ENCODE results near the gene SNX6. TPM values are rescaled to one million over a fixed set of nuclear protein-coding genes. Genes with fewer than 3 reads are reported as not detected.
"Not testable (repeated sequence)": the region's sequence is repeated elsewhere in the genome, so short reads cannot be mapped to it uniquely, and the experiment has no call there.

SNX6 gene
- total RNA-seq, 1 experiment from 2014 or later = 53.9 TPM

DNA sequence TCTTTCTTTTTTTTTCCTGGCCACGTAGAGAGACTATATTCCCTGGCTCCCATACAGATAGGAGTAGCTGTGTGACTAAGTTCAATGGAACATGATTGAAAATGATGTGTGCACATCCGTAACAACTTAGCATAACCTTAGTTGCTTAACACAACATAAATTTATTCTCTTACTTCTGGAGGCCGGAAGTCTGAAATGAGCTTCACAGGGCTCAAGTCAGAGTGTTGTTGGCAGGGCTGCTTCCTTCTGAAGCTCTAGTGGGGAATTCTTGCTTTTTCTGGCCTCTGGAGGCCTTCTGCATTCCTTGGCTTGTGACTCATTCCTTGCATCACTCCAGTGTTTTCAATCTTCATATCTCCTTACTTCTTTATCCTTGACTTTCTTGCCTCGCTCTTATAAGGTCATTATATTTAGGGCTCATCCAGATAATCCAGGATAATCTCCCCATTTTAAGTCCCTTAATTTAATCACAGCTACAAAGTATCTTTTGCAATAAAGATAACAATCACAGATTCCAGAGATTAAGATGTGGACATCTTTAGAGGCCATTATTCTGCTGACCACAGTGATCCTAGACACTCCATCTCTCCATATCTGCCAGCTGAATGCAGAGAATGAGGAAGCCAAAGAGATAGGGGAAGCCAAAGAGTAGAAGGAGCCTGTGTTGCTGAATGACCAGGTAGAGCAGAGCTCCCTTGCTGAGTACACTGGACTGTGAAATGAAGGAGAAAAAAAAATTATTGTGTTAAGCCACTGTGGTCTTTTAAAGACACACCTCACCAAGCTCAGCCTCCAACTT is 21.0 kb upstream of the SNX6 start:
- H3K9me3 ChIP-seq (ENCODE audit: low read length) = no peaks in the 10 kb centered on the region
- intact Hi-C loops (cut with micrococcal nuclease) = no loop called here
- DNase-seq (peak; percentile 88), ATAC-seq (peak; percentile 80)
- H4K20me1 ChIP-seq (ENCODE audit: low read length) = no peaks in the 10 kb centered on the region
- ChIA-PET CTCF (no interaction called here), POLR2A (ENCODE audit: unreplicated experiment) (no interaction called here)
- no peaks in the 10 kb centered on the region for H3K27me3 ChIP-seq (ENCODE audit: low read length)
- TF ChIP-seq, protein P1, sequence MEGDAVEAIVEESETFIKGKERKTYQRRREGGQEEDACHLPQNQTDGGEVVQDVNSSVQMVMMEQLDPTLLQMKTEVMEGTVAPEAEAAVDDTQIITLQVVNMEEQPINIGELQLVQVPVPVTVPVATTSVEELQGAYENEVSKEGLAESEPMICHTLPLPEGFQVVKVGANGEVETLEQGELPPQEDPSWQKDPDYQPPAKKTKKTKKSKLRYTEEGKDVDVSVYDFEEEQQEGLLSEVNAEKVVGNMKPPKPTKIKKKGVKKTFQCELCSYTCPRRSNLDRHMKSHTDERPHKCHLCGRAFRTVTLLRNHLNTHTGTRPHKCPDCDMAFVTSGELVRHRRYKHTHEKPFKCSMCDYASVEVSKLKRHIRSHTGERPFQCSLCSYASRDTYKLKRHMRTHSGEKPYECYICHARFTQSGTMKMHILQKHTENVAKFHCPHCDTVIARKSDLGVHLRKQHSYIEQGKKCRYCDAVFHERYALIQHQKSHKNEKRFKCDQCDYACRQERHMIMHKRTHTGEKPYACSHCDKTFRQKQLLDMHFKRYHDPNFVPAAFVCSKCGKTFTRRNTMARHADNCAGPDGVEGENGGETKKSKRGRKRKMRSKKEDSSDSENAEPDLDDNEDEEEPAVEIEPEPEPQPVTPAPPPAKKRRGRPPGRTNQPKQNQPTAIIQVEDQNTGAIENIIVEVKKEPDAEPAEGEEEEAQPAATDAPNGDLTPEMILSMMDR (conservative IDR thresholded peaks at IDR 0.05; ENCODE audit: low read depth, low read length) = no peak
- TF ChIP-seq EZH2 (IDR thresholded peaks at IDR 0.05; ENCODE audit: low read length, unreplicated experiment) = no peak
- no peak for TF ChIP-seq EZH2phosphoT487 (IDR thresholded peaks at IDR 0.05; ENCODE audit: borderline replicate concordance, low read length)
- no peaks in the 10 kb centered on the region for H3K36me3 ChIP-seq (ENCODE audit: low read depth, low read length)
- H3K4me1 ChIP-seq (ENCODE audit: insufficient read depth, low read length) = peaks cover 25% of the 10 kb centered on the region
- no peaks in the 10 kb centered on the region for H3K79me2 ChIP-seq (ENCODE audit: low read length)
- peak overlapping the region; percentile 24; the same call in 1 of the 2 replicates for H3K27ac ChIP-seq (ENCODE audit: low read length)
- no peak overlapping the region for H3K4me2 ChIP-seq (ENCODE audit: low read length)
- H3K9ac ChIP-seq (ENCODE audit: low read length) = no peak overlapping the region
- H3F3A ChIP-seq (ENCODE audit: low read length, unreplicated experiment) = no peaks in the 10 kb centered on the region
- no peaks in the 10 kb centered on the region for H3K9me2 ChIP-seq (replicated peaks; ENCODE audit: low read length)
- BruUV-seq (replicated peaks) = no TSS peak
- H2AFZ ChIP-seq (ENCODE audit: low read length) = no peak overlapping the region
- no peak overlapping the region for H3K4me3 ChIP-seq (ENCODE audit: low read length)

DNA sequence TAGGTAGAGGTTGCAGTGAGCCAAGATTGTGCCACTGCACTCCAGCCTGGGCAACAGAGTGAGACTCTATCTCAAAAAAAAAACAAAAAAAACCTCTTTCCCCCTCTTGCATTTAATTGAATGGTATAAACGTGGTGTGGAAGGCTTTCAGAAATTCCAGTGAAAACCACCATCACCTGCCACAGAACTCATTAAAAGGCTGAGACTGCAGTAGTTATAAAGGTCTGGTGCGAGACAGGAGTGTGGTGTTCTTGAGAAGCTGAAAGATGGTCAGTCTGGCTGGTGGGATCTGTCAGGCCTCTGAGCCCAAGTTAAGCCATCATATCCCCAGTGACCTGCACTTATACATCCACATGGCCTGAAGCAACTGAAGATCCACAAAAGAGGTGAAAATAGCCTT is 20.1 kb upstream of the SNX6 start:
- H3K9me2 ChIP-seq (replicated peaks; ENCODE audit: low read length); H3K9ac ChIP-seq (ENCODE audit: low read length); intact Hi-C loops (cut with micrococcal nuclease); DNase-seq; CTCF ChIA-PET; H3K79me2 ChIP-seq (ENCODE audit: low read length); H4K20me1 ChIP-seq (ENCODE audit: low read length); H3K4me3 ChIP-seq (ENCODE audit: low read length); POLR2A ChIA-PET (ENCODE audit: unreplicated experiment); H3F3A ChIP-seq (ENCODE audit: low read length, unreplicated experiment); H3K27me3 ChIP-seq (ENCODE audit: low read length); H3K9me3 ChIP-seq (ENCODE audit: low read length); ATAC-seq; H3K27ac ChIP-seq (ENCODE audit: low read length); H2AFZ ChIP-seq (ENCODE audit: low read length); H3K36me3 ChIP-seq (ENCODE audit: low read depth, low read length); BruUV-seq (replicated peaks): not testable (repeated sequence)
- 0 out of 2 replicates have a peak overlapping the region, but pooled peaks have one; percentile 14 for H3K4me2 ChIP-seq (ENCODE audit: low read length)
- peaks cover 25% of the 10 kb centered on the region for H3K4me1 ChIP-seq (ENCODE audit: insufficient read depth, low read length)

DNA sequence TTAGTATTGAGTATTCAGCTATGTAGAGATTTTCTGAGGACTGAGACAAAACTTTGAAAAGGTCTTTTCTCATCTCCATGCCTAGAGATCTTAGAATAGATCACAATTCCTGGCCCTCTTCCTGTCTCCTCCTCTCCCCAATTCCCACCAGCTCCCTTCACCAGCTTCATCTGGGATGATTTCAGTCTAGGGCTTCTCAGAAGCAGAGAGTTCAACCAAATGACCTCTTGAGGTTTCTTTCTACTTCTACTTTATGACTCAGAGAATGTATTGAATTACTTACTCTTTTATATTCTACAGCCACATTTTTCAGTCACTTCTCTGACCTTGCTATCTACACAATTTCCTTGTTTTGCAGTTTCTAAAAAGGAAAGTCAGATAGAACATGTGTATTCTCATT is 19.4 kb upstream of the SNX6 start:
- no peak overlapping the region for H3K4me3 ChIP-seq (ENCODE audit: low read length)
- H3K9ac ChIP-seq (ENCODE audit: low read length) = no peak overlapping the region

More for the DNA sequence above, 19.4 kb upstream of the SNX6 start:
- BruUV-seq (replicated peaks) = no TSS peak
- no peaks in the 10 kb centered on the region for H3K9me2 ChIP-seq (replicated peaks; ENCODE audit: low read length)
- no peaks in the 10 kb centered on the region for H3K36me3 ChIP-seq (ENCODE audit: low read depth, low read length)
- ChIA-PET POLR2A (ENCODE audit: unreplicated experiment) (no interaction called here), CTCF (no interaction called here)
- peak; percentile 86 for DNase-seq
- H3K27ac ChIP-seq (ENCODE audit: low read length) = peak overlapping the region; percentile 3; the same call in 1 of the 2 replicates
- 0 out of 2 replicates have a peak overlapping the region, but pooled peaks have one; percentile 14 for H3K4me2 ChIP-seq (ENCODE audit: low read length)
- no peaks in the 10 kb centered on the region for H3F3A ChIP-seq (ENCODE audit: low read length, unreplicated experiment)
- no peaks in the 10 kb centered on the region for H4K20me1 ChIP-seq (ENCODE audit: low read length)
- no peaks in the 10 kb centered on the region for H3K27me3 ChIP-seq (ENCODE audit: low read length)
- H2AFZ ChIP-seq (ENCODE audit: low read length) = no peak overlapping the region
- intact Hi-C loops (cut with micrococcal nuclease) = no loop called here
- peaks cover 25% of the 10 kb centered on the region for H3K4me1 ChIP-seq (ENCODE audit: insufficient read depth, low read length)
- no peaks in the 10 kb centered on the region for H3K9me3 ChIP-seq (ENCODE audit: low read length)
- ATAC-seq = peak; percentile 83
- TF ChIP-seq EZH2 (IDR thresholded peaks at IDR 0.05; ENCODE audit: low read length, unreplicated experiment) (no peak), EZH2phosphoT487 (IDR thresholded peaks at IDR 0.05; ENCODE audit: borderline replicate concordance, low read length) (no peak)
- TF ChIP-seq, protein P1 (conservative IDR thresholded peaks at IDR 0.05; ENCODE audit: low read depth, low read length) = no peak
- H3K79me2 ChIP-seq (ENCODE audit: low read length) = no peaks in the 10 kb centered on the region
